CD4-positive, alpha-beta T cell treated with Interleukin-17A for 4 hours (primary cell): ENCODE data around the gene LIPT2.

ENCODE experiments used
- DNase-seq: peaks from one replicate; pipeline ENCODE4 v3.0.0-alpha.2; 2020; ENCODE audit warnings: mixed read lengths

Gene LIPT2

DNA sequence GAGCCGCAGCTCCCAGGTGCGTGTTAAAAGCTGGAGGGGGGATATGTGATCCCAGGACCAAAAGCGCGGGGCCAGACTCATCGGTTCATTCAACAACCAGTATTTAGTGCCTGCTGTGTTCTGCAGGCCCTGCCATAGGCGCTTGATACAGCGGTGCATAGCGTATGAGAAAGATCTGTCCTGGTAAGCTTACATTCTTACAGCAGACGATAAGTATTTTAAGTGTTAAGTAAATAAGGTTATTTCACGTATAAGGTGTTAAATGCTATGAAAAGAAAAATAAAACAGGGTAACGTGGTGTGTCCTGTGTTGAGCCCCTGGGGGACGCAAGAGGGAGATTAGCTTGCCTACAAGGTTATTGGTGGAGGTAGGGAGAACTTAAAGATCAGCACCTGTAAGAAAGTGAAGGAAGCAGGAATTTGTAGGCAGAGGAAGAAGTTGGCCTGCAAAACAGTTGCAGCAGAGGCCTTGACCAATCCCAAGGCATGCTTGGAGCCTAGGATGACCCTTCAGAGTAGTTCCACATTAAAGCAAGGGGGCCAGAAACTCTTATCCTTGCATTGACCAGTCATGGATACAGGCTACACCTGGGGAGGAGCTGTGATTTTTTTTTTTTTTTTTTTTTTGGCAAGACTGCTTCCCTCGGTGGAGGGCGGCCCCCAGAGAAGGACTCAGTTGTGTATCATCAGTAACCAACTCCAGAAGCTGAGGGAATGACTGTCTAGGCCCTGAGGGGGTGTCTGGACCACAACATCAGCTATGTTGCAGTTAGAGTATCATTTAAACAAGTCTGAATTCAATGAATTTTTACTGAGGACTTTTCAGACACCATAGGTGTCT is 487 bp upstream of the LIPT2 start:
- DNase-seq: peak; percentile 12

GRCh38 chr11:74492084-74492483 is 1.4 kb downstream of the LIPT2 start:
- no peak for DNase-seq

- DNase-seq: no peak
These were observed 2.6 kb downstream of the LIPT2 start for GRCh38 chr11:74490941-74491340.

DNA sequence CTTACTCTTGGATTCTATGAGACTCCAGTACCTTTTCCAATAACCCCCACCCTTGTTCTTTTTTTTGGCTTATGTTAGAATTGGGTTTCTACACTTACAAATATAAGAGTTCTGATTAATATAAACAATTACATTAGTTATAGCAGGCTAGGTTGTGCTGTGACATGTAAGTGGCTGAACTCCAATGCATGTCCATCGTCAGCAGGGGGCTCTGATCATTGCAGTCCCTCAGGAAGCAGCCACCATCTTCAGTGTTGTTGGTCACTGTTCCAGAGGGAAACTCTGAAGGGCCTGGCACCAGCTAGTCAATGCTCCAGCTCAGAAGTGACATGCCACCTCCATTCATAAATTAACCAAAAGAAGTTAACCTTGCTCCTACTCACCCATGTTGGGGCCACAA is 5.6 kb downstream of the LIPT2 start:
- no peak for DNase-seq

DNA sequence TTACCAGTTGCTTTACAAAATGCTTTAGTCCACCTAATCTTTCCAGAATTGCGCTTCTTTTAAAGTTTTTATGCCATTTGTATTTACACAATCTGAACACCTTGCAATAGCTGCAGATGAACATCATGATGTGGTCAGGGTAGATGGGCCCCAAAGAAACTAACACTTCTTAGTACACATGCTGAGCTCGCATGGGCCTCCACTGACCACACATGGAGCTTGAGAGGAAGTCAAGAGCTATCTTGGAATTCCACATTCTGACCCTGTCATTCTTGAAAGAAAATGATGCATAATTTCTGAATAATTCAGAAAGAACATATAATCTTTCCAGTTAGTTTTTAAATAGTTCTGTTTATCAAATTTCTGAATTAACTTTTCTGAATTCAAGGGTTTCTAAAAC is 7.7 kb downstream of the LIPT2 start:
- no peak for DNase-seq

DNA sequence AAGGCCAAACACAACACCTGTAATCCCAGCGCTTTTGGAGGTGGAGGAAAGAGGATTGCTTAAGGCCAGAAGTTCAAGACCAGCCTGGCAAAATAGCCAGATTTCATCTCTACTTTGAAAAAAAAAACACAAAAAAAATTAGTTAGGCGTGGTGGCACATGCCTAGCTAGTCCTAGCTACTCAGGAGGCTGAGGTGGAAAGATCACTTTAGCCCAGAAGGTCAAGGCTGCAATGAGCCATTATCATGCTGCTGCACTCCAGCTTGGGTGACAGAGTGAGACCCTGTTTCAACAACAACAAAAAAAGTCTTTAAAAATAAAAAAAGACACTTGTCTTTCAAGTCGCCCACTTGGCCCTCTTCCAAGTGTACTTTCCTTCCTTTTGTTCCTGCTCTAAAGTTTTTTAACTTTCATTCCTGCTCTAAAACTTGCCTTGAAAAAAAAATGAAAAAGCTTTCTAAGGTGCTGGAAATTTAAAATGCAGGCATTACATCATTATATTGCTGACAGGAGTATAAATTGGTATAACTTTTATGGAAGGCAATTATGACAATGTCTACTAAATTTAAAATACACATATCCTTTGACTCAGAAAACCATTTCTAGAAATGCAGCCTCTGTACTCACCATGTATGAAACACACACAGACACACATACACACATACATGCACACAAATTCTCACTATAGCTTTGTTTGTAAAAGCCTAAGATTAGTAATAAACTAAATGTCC is 12.7 kb downstream of the LIPT2 start:
- no peak for DNase-seq

GRCh38 chr11:74479732-74480123 is 13.8 kb downstream of the LIPT2 start:
- no peak for DNase-seq

DNA sequence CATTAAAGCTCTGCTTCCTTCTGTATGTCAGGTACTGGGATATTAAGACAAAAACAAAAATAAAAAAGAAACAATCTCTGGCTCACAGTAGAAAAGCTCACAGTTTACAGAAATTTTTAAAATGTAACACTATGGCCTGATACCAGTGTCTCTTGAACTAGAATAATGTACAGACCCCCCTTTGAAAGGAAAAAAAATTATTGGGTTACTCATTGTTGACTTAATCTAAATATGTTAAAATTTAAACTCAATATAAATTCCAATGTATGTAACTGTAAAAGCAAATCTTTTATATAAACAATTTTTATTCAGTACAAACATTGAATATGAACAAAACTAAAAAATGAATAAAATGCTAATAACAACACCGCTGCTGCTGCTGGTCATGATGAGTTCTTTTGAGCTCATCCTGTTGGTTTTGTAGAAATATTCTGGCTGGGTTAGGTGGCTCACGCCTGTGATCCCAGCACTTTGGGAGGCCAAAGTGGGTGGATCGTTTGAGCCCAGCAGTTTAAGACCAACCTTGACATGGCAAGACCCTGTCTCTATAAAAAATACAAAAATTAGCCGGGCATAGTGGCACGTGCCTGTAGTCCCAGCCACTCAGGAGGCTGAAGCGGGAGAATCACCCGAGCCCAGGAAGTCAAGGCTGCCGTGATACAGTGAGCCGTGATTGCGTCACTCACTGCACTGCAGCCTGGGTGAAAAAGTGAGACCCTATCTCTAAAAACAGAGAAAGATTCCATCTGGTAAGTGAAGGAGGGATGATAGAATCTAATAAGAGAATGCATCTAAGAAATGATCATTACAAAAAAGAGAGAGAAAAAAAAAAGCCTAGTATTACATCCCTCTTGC is 14.4 kb downstream of the LIPT2 start:
- no peak for DNase-seq

- DNase-seq: no peak
These were observed 17.0 kb downstream of the LIPT2 start for GRCh38 chr11:74476536-74476935.

GRCh38 chr11:74474316-74474715 is 19.2 kb downstream of the LIPT2 start:
- no peak for DNase-seq

- DNase-seq: no peak
These were observed 19.9 kb downstream of the LIPT2 start for GRCh38 chr11:74473382-74474173.

GRCh38 chr11:74471668-74472429 is 21.7 kb downstream of the LIPT2 start:
- DNase-seq: no peak

- no peak for DNase-seq
These were observed 22.5 kb downstream of the LIPT2 start for GRCh38 chr11:74471037-74471436.

GRCh38 chr11:74470526-74470925 is 23.0 kb downstream of the LIPT2 start:
- no peak for DNase-seq

- DNase-seq: no peak
These were observed 24.6 kb downstream of the LIPT2 start for GRCh38 chr11:74468936-74469335.

DNA sequence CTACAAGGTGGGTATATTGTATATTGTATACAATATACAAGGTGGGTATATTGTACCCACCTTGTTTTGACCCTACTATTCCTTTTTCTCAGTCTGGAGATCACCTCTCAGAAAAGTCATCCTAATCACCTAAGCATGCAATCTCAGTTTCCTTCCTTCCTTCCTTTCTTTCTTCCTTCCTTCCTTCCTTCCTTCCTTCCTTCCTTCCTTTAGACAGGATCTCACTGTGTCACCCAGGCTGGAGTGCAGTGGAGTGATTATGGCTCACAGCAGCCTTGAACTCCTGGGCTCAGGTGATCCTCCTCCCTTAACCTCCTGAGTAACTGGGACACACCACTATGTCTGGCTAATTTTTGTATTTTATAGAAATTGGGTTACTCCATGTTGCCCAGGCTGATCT is 25.0 kb downstream of the LIPT2 start:
- no peak for DNase-seq

DNA sequence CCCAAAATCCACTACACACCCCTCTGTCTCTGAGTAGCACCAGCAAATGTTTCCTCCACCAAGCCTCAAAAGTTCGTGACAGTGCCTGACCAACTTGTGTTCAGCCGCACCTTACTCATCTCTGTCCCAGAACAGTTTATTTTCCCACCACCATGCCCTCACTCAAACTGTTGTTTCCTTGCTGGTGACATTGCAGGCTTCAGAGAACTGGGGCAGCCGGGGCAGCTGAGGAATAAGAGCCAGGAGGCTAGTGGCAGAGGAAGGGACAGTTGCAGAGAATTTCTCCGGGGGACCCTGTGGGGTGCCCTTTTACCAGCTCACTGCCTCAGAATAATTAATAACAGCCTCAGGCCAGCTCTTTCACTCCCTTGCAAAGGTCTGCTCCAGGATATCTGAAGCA is 25.5 kb downstream of the LIPT2 start:
- DNase-seq: no peak

- no peak for DNase-seq
These were observed 26.3 kb downstream of the LIPT2 start, which contains the start of gene KCNE3 for GRCh38 chr11:74466916-74467885. KCNE3 (minus strand) TSS chr11:74467549; CDS start chr11:74457563, 9,986 bp downstream.

DNA sequence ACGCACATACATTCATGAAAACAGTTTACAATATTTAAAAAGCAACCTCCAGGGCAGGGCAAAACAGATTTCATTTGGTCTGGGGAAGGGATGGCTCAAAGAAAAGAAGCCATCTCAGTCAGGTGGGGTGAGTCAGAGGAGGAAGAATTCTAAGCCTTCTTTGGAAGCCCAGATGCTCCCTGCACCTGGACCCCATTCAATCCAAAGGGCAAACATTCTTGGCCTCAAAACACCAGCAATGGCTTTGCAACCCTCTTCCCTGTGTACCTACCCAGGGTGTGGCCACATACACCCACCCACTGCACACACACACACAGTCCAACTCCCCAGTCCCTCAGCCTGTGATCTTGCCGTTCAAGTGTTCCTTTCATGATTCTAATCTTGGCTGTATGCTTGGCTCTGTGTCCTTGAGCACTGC is 28.2 kb downstream of the LIPT2 start:
- no peak for DNase-seq

DNA sequence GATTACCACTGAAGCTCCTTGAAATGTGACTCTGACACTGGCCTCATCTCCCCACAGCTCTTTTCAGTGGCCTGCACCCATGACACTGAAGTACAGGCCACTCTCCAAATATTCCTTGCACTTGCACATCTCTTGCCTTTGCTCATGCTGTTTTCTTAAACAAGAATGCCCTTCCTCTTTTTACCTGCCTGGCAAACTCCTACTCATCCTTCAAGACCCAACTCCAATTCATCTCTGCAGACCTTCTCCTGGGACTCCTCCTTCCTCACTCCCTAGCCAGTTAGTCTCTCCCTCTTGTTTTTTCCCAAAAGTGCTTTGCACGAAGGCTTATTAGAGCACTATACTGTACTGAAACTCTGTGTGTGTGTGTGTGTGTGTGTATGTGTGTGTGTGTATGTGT is 28.8 kb downstream of the LIPT2 start:
- DNase-seq: no peak
